Hepatic stellate cell (primary cell): Measurements from ENCODE around the gene TTC7B.
"Not testable (repeated sequence)": the region's sequence is repeated elsewhere in the genome, so short reads cannot be mapped to it uniquely, and the experiment has no call there.

Source experiments
- DNase-seq: peaks from one replicate; pipeline ENCODE4 v3.0.0; 2011; ENCODE audit warnings: low spot score

The TTC7B gene, protein sequence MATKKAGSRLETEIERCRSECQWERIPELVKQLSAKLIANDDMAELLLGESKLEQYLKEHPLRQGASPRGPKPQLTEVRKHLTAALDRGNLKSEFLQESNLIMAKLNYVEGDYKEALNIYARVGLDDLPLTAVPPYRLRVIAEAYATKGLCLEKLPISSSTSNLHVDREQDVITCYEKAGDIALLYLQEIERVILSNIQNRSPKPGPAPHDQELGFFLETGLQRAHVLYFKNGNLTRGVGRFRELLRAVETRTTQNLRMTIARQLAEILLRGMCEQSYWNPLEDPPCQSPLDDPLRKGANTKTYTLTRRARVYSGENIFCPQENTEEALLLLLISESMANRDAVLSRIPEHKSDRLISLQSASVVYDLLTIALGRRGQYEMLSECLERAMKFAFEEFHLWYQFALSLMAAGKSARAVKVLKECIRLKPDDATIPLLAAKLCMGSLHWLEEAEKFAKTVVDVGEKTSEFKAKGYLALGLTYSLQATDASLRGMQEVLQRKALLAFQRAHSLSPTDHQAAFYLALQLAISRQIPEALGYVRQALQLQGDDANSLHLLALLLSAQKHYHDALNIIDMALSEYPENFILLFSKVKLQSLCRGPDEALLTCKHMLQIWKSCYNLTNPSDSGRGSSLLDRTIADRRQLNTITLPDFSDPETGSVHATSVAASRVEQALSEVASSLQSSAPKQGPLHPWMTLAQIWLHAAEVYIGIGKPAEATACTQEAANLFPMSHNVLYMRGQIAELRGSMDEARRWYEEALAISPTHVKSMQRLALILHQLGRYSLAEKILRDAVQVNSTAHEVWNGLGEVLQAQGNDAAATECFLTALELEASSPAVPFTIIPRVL

GRCh38 chr14:90815822-90816662, at the start of gene TTC7B:
TSS of gene TTC7B (minus strand) at chr14:90816430. CDS start at chr14:90816295, 135 bp downstream.
- DNase-seq, result peak; percentile 86

DNA sequence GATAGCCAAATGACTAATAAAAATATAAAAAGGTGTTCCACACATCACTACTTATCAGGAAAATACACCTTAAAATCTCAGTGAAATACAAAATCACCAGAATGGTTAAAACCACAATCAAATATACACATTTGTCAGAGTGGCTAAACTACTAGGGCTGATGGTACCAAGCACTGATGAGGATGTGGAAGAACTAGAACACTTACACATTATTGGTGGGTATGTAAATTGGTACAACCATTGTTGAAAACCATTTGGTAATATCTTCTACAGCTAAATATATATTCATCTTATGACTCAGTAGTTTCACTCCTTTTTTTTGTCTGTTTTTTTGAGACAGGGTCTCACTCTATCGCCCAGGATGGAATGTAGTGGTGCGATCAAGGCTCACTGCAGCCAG, 48.5 kb upstream of the TTC7B start:
- DNase-seq, result no peak

- DNase-seq, result no peak
These were observed 42.3 kb upstream of the TTC7B start for GRCh38 chr14:90858511-90858910.

DNA sequence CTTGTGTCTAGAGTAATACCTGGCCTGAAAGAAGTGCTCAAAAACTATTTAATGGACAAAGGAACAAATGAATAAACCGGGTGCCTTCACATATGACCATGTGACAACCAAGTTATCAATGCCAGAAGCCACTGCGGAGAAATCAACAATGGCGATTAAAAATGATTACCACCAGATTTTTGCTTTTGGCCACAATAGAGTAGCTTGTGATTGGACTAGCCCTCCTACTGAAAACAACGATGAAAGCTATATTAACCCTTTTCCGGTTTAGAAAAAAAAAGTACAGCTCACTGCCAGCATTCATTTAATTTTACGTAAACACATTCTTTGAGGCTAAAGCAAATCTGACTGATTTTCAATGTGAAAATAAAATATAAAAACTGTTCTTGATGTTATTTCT, 41.6 kb upstream of the TTC7B start:
- peak; percentile 48 for DNase-seq

DNA sequence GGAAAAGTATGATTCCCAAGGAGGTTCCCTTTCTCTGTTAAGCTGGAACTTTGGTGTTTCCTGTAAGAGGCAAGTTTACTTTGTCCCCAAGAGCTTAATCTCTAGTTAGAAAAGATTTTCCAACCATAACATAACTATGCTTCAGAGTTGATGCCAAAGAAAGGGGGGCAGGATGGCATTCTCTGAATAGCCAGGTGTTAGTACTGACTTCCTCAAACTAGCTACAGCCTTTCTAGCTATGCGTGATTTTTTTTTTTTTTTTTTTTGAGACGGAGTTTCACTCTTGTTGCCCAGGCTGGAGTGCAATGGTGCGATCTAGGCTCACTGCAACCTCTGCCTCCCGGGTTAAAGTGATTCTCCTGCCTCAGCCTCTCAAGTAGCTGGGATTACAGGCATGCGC, 39.9 kb upstream of the TTC7B start:
- not testable (repeated sequence) for DNase-seq

DNA sequence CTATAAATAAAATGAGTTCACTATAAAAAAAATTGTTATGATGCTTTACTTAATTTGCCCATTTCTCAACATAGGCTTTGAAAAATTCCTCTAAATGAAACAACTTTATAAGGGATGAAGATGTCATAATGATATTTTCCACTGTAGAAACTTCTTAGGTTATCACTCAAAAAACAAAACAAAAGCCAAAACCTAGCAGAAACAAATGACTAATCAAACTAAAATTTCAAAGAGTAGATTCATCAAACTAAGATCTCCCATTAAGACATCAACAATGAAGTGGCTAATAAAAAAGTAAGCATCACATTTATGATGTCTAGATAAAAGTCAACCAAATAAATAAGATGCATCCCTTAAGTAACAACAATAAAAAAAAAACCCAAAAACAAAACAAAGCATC, 36.9 kb upstream of the TTC7B start:
- DNase-seq, result no peak

DNA sequence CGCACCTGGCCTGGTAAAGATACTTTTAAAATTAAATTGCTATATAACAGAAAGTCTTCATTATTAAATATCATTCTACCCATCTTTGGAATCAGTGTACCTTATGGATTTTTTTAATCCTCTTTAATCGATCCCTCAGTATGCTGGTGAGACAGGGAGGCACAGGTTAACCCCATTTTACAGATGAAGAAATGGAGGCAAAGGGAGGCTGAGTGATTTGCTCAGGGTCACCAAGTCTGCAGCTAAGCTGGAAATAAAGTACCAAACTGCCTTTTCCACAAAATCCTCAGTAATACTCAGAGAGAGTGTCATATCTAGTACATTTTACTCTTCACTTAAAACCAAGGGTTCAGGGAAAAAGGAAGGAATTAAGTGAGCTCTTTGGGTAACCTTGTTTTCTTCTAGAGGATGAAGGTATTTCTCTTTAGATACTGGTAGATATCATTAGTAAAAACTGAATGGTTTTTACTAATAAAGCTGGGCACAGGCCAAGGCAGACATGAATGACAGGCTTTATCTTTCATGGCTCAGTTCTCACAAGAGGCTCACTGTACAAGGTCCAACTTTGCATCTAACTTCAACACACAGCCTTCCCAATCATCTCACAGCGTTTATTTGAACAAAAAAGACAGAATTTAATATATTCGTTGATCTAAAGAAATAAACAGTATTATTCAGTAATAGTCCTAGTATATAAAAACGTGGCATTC, 35.3 kb upstream of the TTC7B start:
- DNase-seq, result no peak

GRCh38 chr14:90850487-90850886, 34.3 kb upstream of the TTC7B start:
- peak; percentile 51 for DNase-seq

- DNase-seq, result no peak
These were observed 33.7 kb upstream of the TTC7B start for GRCh38 chr14:90849787-90850444.

- DNase-seq, result no peak
These were observed 32.9 kb upstream of the TTC7B start for GRCh38 chr14:90848944-90849731.

GRCh38 chr14:90846511-90846910, 30.3 kb upstream of the TTC7B start:
- DNase-seq, result peak; percentile 62

GRCh38 chr14:90844321-90844720, 28.1 kb upstream of the TTC7B start:
- no peak for DNase-seq

DNA sequence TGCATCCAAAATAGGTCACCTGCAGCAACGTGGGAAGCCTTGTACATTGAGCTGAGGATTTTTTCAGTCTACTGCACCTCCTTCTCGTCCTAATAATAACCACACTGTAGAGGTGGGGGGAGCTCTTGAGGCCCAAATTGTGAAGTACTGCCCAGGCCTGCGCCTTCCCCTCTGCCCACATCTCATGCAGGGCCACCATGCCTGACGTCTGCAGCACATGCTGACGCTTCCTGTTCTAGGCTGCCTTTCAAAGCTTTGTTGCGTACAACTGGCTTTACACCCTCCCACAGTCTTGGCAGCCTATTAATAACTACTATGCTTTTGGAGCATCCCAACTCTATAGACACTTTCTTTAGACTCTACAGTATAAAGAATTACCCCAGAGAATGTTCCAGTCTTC, 26.5 kb upstream of the TTC7B start:
- DNase-seq, result no peak

DNA sequence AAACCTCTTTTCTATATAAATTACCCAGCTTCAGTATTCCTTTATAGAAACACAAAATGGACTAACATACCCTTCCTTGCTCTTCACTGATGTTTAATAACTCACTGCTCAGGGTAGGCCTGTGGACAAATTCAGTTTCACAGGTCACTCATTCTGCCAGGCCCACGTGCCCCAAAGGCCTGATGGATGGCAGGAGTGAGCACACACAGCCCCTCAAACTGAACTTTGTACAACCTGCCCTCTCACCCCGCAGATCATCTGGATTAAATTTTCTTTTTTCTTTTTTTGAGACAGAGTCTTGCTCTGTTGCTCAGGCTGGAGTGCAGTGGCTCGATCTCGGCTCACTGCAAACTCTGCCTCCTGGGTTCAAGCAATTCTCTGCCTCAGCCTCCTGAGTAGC, 24.4 kb upstream of the TTC7B start:
- not testable (repeated sequence) for DNase-seq

- no peak for DNase-seq
These were observed 23.6 kb upstream of the TTC7B start for GRCh38 chr14:90839889-90840266.

DNA sequence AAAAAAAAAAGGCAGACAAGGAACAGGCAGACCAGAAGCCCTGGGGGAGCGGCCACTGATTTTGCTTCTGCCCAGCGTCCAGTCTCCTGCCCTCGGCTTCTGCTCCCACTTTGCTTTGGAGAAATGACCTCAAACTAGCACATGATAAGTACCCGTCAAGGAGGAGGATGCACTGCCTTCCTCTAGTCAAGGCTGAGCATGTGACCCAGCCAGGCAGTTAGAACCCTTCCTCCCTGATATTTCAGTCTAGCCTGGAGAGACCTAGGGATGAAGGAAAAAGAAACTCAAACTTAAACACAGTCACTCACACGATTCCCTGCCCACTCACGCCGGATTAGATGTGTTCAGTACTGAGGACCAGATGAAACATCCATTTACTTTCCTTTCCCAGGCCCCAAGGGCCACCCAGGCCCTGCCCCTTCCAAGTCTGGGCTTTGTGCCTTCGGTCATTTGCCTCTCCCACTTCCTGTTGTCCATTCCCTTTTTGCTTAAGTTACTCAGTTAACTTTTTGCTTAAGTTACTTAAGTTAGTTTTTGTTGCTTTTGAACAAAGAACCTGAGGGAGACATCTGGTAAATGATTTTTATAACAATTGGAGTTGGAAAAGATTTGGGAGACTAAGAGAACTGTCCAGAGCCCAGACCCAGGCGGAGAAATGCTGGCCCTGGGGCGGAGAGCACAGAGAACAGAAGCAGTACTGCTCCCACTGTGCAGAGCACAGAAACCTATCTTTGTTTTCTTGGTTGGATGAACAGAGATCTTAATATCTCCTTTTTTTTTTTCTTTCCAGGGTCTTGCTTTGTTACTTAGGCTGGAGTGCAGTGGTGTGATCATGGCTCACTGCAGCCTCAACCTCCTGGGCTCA, 23.0 kb upstream of the TTC7B start:
- DNase-seq, result peak; percentile 66

- DNase-seq, result not testable (repeated sequence)
These were observed 22.3 kb upstream of the TTC7B start for GRCh38 chr14:90838531-90838930.

GRCh38 chr14:90837355-90837754, 21.1 kb upstream of the TTC7B start:
- no peak for DNase-seq

GRCh38 chr14:90836692-90837063, 20.4 kb upstream of the TTC7B start:
- no peak for DNase-seq
